ENCODE data around the gene SLC46A2.

DNA sequence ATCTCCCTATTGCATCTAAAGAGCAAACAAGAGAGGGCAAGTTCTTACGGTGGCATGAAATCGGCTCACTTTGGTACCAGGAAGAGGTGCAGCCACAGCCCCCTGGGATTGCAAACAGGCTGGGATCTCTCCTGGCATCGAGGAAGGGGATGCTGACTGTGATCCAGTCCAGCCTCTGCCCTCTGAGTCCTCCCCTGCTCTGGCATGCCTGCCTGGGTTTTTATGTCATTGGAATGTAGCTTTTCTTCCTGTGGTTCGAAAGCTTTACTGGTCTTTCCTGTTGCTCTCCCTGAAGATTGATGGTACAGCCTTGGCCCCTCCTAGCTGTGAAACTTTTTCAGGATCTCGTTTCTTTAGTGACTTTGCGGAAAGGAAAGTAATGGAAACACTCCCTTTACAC, 6.6 kb downstream of the SLC46A2 start:
- no peak for TF ChIP-seq CTCF (IDR thresholded peaks at IDR 0.05)
- no peak for TF ChIP-seq POLR2A (IDR thresholded peaks at IDR 0.05)

Measured in tibial nerve (tissue), 3 donors.